GM23338 (cell line): Measurements from ENCODE around the gene SLC26A4.

ENCODE experiments used
- POLR2AphosphoS5 ChIP-seq: IDR thresholded peaks from 2 replicates; pipeline ENCODE4 v1.6.1; 2016; ENCODE audit warnings: antibody characterized with exemption, low read depth
- TF ChIP-seq, protein P1 (sequence below), 2 experiments: fragments of 200-600 bp in 1 of 2; sonication (generic) in 1 of 2; conservative IDR thresholded peaks; 2 replicates each; pipeline versions ENCODE4 v1.5.1 to v1.6.1; 2016 to 2017; ENCODE audit warnings: antibody characterized with exemption in 2 of 2, low read depth in 2 of 2, mild to moderate bottlenecking in 2 of 2, moderate library complexity in 1 of 2

GRCh38 chr7:107692501-107692900 is 31.9 kb downstream of the SLC26A4 start:
- TF ChIP-seq, protein P1, sequence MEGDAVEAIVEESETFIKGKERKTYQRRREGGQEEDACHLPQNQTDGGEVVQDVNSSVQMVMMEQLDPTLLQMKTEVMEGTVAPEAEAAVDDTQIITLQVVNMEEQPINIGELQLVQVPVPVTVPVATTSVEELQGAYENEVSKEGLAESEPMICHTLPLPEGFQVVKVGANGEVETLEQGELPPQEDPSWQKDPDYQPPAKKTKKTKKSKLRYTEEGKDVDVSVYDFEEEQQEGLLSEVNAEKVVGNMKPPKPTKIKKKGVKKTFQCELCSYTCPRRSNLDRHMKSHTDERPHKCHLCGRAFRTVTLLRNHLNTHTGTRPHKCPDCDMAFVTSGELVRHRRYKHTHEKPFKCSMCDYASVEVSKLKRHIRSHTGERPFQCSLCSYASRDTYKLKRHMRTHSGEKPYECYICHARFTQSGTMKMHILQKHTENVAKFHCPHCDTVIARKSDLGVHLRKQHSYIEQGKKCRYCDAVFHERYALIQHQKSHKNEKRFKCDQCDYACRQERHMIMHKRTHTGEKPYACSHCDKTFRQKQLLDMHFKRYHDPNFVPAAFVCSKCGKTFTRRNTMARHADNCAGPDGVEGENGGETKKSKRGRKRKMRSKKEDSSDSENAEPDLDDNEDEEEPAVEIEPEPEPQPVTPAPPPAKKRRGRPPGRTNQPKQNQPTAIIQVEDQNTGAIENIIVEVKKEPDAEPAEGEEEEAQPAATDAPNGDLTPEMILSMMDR (conservative IDR thresholded peaks at IDR 0.05; ENCODE audit: low read depth in 2 of 2): no peak
- no peak for TF ChIP-seq POLR2AphosphoS5
